Measurements from ENCODE around the gene ARR3.

- no peak for TF ChIP-seq EGR1 (IDR thresholded peaks at IDR 0.05)
- TF ChIP-seq RAD21 (IDR thresholded peaks at IDR 0.05; ENCODE audit: low read depth), result no peak
- TF ChIP-seq TAF1 (IDR thresholded peaks at IDR 0.05; ENCODE audit: low read depth), result no peak
- no peak for TF ChIP-seq TEAD4 (IDR thresholded peaks at IDR 0.05)
- TF ChIP-seq, protein P1, sequence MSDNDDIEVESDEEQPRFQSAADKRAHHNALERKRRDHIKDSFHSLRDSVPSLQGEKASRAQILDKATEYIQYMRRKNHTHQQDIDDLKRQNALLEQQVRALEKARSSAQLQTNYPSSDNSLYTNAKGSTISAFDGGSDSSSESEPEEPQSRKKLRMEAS (IDR thresholded peaks at IDR 0.05), result no peak
- TF ChIP-seq CEBPB (IDR thresholded peaks at IDR 0.05), result no peak
- TF ChIP-seq NFIC (IDR thresholded peaks at IDR 0.05), result no peak
- TF ChIP-seq ZBTB7A (IDR thresholded peaks at IDR 0.05; ENCODE audit: low read depth), result no peak
- no peak for TF ChIP-seq CREB1 (IDR thresholded peaks at IDR 0.05; ENCODE audit: low read depth)
- no peak for TF ChIP-seq REST (IDR thresholded peaks at IDR 0.05; ENCODE audit: low read depth)
- no peak for TF ChIP-seq EP300 (IDR thresholded peaks at IDR 0.05; ENCODE audit: borderline replicate concordance)
- TF ChIP-seq, protein P2, sequence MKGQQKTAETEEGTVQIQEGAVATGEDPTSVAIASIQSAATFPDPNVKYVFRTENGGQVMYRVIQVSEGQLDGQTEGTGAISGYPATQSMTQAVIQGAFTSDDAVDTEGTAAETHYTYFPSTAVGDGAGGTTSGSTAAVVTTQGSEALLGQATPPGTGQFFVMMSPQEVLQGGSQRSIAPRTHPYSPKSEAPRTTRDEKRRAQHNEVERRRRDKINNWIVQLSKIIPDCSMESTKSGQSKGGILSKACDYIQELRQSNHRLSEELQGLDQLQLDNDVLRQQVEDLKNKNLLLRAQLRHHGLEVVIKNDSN (IDR thresholded peaks at IDR 0.05), result no peak
- TF ChIP-seq YY1 (IDR thresholded peaks at IDR 0.05; ENCODE audit: low read depth), result no peak
- no peak for TF ChIP-seq FOXM1 (IDR thresholded peaks at IDR 0.05; ENCODE audit: borderline replicate concordance, low read depth)
Measured at GRCh38 chrX:70313503-70313902, 45.4 kb downstream of the ARR3 start.

All from Ishikawa (cell line).